GM19468 (cell line): Measurements from ENCODE around the gene SLC22A31.
"Not testable (repeated sequence)": the region's sequence is repeated elsewhere in the genome, so short reads cannot be mapped to it uniquely, and the experiment has no call there.

Source experiments
- ATAC-seq: cut with Tn5 transposase; IDR thresholded peaks from one replicate; pipeline ENCODE4 v1.9.1; 2021; ENCODE audit warnings: mild to moderate bottlenecking, moderate library complexity, moderate number of reproducible peaks; ENCODE audit not compliant: unreplicated experiment; ENCODE audit errors: extremely low read depth

The SLC22A31 gene

GRCh38 chr16:89200124-89200849 lies at the start of gene SLC22A31:
SLC22A31 (minus strand) TSS chr16:89200537; CDS start chr16:89200501, 36 bp downstream.
- no peak for ATAC-seq

GRCh38 chr16:89248196-89248982 lies 48.1 kb upstream of the SLC22A31 start:
- ATAC-seq, result no peak

- ATAC-seq, result not testable (repeated sequence)
Measured at GRCh38 chr16:89247734-89248075, 47.4 kb upstream of the SLC22A31 start.

- no peak for ATAC-seq
Measured at GRCh38 chr16:89246903-89247733, 46.8 kb upstream of the SLC22A31 start.

GRCh38 chr16:89246383-89246902 lies 46.1 kb upstream of the SLC22A31 start:
- no peak for ATAC-seq

GRCh38 chr16:89244754-89245153 lies 44.4 kb upstream of the SLC22A31 start:
- ATAC-seq, result no peak

GRCh38 chr16:89244264-89244663 lies 43.9 kb upstream of the SLC22A31 start:
- ATAC-seq, result not testable (repeated sequence)

- ATAC-seq, result no peak
Measured at GRCh38 chr16:89243664-89244063, 43.3 kb upstream of the SLC22A31 start.

GRCh38 chr16:89242795-89243200 lies 42.5 kb upstream of the SLC22A31 start:
- ATAC-seq, result no peak

GRCh38 chr16:89241187-89242007 lies 41.1 kb upstream of the SLC22A31 start:
- no peak for ATAC-seq

GRCh38 chr16:89237733-89238132 lies 37.4 kb upstream of the SLC22A31 start:
- ATAC-seq, result no peak

GRCh38 chr16:89233678-89234490 lies 33.5 kb upstream of the SLC22A31 start:
- no peak for ATAC-seq

- no peak for ATAC-seq
Measured at GRCh38 chr16:89232107-89232506, 31.8 kb upstream of the SLC22A31 start.

- ATAC-seq, result no peak
Measured at GRCh38 chr16:89230255-89230654, 29.9 kb upstream of the SLC22A31 start.

GRCh38 chr16:89224665-89225064 lies 24.3 kb upstream of the SLC22A31 start:
- no peak for ATAC-seq

- no peak for ATAC-seq
Measured at GRCh38 chr16:89222931-89223330, 22.6 kb upstream of the SLC22A31 start.

GRCh38 chr16:89221604-89222003 lies 21.3 kb upstream of the SLC22A31 start:
- ATAC-seq, result no peak

GRCh38 chr16:89219365-89219764 lies 19.0 kb upstream of the SLC22A31 start:
- ATAC-seq, result no peak
